Hypothalamus (tissue), 51 donors: ENCODE results near the gene HDAC11.
A peak's percentile ranks its signal among the peaks of the same experiment; 100 is the strongest.

Experiments
- DNase-seq, 51 donors: peaks; one replicate each; lab custom pipeline; 2025; lab: John Stamatoyannopoulos, UW

HDAC11 gene

DNA sequence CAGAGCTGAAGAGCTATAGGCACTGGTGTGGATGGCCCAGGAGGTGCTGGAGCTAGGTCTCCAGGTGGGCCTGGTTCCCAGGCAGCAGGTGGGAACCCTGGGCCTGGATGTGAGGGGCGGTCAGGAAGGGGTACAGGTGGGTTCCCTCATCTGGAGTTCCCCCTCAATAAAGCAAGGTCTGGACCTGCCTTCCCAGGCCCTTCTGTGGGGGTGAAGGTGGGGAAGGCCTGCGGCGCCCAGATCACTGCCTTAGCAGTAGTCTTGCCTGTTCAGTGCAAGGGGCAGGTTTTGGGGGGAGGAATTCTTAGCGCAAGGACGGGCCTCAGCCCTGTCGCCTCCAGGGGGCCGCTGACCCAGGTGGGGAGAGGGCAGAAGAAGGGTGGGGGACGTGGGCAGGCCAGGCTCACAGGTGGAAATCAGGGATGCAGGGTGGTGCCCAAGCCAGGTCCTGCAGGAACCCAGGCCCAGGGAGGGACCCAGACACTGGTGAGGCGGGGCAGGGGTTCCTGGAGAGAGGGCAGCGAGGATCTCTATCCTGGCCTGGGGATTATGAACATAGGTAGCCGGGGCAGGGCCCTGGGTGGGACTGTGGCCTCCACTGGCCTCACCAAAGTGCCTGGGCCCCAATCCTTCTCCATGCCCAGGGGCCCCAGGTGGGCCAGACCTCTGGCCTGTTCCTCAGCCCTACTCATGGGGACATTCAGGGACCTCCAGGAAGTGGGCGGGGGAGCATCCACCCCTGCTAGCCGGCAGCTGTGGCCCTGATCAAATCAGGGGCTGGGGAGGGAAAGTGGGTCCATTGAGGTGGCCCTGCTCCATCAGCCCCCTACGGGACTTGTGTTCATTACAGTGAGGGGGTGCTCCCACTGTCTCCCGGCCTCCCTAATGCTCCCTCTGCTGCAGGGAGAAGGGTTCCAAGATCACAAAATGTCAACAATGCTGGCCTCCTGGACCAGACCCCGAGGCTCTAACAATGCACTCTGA lies 25.3 kb downstream of the HDAC11 start:
- DNase-seq, result no peak

DNA sequence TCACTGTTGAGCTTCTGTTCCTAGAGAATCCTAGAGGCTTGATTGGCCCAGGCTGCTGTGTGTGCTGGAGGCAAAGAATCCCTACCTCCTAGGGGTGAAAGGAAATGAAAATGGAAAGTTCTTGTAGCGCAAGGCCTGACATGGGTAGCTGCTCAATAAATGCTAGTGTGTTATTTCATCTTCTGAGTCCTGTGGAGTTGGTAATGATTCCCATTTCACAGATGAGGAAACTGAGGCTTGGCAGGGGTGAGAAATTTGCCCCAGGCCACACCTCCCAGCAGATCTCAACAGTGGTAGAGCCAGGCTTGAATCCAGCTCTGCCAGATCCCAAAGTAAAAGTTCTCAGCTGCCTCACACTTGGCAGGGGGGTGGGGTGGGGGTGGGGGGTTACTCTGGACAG lies 26.1 kb downstream of the HDAC11 start:
- no peak for DNase-seq

DNA sequence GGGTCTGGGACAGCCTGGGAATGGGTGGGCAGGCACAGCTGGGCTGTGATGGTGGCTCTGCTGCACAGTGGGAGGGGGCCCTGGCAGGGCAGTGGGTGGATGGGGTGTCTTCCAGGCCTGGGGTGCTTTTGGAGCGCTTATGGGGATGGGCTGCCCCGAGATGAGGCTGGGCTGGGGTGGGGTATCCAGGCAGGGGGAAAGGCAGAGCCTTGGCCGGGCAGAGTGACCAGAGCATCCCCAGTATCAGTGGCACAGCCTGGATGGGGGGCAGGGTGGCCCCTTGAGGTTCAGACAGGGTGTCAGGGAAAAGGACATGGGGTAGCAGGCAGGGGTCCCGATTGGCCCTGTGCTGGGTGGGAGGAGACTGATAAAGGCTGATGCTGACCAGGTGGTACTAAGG lies 26.6 kb downstream of the HDAC11 start:
- DNase-seq, result no peak

DNA sequence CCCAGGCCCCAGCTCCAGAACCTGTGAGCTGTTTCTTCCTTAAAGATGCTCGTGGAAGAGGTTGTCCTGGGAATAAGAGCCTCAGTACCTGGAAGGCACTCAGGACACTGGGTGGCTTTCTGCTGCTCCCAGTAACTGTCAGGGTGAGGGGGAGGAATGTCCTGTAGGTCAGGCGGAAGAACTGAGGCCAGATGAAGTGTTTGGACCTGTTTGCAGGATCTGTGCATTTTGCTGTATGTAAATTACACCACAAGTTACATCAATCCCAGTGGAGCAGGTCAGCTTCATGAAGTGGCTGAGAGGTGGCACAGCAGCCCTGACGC lies 27.1 kb downstream of the HDAC11 start:
- no peak for DNase-seq

DNA sequence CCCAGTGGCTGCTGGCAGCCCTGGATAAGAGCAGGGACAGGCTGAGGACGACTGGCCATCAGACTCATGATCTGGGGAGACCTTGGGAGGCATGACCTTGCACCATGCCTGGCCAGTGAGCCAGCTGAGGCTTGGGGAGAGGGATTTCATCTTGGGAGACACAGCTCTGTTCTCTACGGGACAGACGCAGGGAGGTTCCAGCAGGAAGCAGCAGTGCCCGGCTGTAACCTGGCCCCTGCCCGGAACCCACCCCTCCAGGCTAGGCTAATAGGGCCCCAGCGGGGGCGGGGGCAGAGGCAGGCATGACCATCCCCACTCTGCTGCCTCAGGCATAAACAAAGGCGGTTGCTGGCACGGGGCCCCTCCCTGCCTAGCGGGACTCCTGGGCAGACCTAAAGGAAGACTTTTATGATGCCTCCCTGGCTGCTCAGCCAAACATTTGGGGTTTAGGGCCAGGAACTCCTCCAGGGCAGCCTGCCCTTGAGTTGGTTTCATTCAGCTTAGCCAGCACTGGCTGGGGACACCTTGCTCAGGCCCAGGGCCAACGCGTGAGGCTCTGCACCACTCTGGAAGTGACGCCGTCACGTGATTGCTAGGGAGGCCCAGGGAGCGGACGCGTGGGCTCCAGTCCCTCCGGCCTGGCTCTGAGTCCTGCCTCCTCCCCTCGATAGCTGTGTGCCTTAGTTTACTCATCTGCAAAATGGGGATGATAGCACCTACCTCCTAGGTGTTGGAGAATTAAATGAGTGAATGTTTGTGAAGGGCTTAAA lies 27.6 kb downstream of the HDAC11 start:
- DNase-seq, result peak in 22 of 51 donors; percentile 11 to 72 (median 49)

DNA sequence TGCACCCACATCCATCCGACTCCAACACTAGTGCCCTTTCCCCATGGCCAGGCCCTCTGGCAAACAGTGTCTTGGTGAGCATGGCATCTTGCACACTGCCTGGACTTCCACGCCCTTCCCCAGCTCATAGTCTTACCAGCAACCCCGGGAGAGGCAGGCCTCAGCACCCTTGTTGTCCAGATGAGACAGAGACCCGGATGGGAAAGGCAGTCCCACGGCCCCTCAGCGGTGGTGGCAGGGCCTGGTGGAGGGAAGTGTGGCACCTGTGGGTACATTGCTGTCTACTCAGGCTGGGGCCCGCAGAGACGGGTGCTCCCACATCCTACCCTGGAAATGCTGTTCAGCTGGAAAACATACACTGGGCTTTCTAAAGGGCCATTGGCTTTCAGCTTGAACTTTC lies 28.4 kb downstream of the HDAC11 start:
- no peak for DNase-seq

DNA sequence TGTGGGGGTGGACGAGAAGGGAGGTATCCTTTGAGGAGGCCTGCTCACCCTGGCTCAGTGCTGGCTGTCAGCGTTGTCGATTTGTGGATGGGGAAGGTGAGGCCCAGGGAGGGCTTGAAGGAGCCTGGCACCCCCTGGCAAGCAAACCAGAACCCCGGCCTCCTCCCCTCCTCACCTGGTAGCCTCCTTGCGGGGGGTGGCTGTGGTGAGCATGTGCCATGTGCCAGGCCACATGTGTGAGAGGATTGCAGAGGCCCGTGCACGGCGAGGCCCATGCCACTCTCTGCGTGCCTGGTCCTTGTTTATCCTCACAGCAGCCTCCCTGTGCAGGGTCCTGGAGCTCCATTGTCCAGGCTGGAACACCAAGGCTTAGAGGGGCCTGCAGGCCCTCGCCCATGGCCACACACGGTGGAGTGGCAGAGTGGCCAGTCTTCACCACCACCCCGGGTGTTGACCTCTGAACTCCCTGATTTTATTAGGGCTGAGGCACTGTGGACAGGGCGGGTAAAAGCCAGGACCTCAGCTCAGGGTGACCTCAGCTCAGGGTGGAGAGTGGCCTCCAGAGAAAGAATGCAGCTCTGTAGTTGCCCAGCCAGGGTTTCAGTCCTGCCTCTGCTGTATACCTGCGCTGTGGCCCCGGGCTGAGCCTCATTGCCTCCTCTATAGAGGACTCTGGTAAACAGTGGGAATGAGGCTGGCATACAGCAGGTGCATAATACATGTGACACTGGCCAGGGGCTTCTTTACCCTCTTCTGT lies 29.1 kb downstream of the HDAC11 start:
- no peak for DNase-seq

DNA sequence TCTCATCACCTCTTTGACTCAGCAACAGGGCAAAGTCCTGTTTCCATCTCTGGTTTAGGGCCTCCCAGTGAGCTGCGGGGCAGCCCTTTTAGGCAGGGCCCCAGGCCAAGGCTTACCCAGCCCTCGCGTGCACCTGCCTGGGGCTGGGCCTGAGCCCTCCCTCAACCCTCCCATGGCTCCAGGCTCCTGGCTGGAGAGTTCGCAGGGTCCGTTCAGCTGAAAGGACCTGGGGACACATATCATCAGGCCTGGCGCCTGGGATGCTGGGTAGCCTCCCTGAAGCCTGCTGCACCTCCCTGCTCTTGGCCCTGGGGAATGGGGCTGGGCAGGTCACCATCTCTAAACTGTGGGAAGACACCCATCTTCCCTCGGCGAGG lies 29.7 kb downstream of the HDAC11 start:
- no peak for DNase-seq

DNA sequence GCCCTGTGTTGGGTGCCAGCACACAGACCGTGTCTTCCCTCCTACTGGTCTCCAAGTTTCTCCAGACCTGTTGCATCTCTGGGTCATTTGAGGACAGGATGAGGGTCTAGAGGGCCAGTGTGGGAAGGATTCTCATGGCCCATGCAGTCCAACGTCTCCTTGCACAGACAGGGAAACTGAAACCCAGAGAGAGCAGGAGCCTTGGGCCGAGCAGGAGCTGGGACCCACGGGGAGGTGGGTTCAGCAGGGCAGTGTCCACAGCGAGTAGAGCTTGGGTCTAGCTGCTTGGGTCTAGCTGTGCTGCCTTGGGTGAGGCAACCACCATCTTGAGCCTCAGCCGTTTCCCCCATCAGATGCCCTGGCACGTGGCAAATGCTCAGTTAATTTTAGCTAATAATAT lies 32.3 kb downstream of the HDAC11 start:
- no peak for DNase-seq

DNA sequence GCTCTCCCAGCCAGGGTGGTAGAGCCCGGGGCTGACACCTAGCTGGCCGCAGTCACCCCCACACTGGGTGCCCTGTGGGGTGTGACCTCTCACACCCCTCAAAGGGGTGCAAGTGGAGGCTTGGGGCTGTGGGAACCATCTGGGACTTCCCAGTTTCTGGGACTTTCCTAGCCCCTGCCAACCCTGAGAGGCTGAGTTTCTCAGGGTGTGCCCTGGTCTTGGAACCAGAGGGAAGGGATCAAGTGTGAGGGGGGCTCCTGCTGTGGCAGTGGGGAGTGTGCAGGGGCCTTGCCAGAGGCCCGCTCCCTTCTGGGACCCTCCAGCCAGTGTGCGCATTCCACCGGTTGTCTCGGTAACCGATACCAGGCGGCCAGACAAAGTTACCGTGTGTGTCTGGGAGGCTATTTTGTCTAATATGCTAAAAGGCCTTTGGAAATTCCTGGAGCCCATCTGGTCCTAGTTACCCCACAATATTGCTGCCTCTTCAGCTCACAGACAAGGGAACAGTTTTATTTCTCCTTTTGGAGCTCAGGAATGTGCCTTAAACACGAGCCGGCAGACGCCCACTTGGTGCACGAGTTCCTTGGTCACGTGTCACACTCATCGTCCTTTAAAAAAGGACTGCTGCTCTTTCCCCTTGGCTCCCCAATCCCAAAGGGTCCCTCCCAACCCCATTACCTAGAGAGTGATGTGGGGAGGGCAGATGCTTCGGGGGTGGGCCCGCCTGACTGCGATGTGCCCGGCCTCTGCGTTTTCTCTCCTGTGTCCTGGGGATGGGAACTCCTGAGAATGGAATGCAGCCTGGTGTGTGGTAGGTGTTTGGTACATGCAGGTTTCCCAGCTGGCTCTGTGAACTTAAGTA lies 33.2 kb downstream of the HDAC11 start:
- no peak for DNase-seq

DNA sequence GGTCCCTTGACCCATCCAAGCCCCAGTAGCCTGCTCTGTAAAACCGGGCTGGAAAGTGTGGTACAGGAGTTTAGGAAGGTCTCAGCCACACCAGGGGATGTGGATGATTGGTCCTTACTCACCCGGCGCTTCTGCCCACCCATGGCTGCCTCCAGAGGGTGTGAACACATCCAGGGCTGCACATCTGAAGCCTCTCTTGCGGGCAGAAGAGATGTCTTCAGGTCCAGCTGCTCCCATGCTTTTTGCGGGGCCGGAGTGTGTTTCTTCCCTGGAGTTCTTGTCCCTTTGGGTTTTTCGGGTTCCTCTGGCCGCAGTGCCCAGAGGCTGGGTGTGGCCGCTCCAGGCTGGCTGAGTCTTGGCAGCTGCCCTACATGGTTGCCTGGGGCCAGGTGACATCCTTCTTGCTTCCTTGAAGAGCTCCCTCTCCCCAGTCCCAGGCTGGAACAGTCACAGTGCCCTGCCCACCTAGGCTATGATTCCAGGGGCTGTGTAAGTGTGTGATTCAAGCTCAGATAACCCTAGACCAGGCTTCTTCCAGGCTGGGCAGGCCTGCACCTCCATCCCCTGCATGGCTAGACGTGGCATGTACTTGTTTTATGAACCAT lies 33.9 kb downstream of the HDAC11 start:
- no peak for DNase-seq

DNA sequence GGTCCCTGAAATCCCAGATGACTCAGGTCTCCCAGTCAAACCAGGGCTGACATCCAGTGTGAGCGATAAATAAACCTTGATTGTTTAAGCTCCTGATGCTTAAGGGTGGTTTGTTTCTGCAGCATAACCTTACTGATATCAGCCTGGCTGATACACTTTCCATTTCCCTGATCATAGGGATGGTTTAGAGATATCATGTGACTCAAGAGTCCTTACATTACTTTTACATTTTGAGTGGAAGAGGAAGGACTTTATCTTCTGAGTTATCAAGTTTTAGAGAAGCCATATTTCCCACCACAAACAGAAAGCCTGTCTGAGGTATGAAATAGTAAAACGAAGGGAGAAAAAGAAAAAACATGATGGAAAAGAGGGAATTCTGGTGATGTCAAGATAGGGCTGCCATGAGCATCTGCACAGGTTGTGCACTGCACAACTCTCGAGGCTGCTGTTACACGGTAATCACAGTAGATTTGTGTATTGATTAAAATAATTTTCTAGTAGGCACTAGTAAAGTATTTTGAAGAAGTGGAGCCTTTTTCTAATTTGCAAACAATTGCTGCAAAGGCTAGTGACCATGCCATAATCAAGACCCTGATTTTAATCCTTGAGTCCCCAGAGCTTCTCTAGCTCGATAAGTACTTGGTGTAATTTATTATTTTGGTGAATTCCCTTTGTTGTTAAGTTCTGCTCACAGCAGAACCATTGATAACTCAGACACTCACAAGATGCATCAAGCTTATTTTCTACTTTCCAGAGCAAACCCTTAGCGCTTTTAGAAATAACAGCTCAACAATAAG lies 34.7 kb downstream of the HDAC11 start:
- DNase-seq, result no peak

DNA sequence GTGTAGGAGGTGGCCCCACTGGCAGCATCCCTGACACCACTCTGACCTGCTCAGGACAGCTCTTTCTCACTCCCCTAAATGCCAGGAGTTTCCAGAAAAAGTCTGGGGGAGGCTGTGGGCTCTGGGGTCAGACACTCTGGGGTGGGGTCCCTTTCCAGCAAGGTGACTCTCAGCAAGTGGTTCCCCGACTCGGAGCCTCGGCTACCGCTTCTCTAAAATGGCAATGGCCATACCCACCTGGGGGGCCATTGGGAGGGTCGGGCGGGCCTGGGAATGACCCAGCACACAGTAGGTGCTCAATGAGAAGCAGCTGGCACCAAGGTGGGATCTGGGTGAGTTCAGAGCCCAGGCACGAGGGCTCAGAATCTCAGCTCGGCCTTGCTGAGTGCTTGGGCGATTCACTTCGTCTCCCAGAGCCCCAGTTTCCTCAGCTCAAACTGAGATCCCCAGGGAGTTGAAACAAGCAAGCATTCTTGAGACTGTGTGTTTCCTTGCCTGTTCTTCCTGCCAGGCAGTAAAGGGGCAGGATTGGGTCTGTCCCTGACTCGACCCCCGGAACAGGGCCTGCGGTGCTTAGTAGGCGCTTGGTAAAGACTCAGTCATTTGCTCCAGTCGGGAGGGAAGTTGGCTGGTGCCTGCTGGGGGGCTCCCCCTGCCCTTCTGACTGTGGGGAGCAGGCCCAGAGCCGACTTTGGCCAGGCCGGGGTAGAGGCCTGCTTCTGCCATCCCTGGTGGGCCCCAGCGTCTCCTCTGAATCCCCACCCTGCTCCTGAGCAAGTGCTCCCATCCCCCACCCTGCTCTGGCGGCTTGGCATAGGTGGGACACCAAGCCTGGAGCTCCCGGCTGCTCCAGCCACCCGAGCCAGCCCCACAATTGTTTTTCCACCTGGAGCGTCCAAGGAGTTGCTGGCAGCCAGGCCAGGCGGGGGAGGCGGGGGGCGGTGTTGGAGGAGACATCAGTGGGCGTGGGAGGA lies 36.0 kb downstream of the HDAC11 start:
- DNase-seq, result no peak

DNA sequence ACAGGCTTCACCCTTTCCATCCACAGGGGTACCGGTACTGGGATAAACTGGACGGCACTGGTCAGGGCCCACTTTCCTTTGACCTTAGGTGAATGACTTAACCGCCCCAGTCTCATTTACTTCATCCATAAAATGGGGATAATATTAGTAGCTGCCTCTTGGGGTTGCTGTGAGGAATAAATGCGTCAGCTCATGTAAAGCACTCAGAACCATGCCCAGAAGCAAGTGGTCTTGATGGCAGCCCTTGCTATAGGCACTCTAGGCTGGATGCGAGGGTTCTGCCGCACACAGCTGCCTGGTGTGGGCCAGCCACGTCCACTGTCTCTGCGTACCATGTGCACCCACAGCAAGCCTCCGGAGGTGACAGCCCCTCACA lies 36.6 kb downstream of the HDAC11 start:
- DNase-seq, result no peak

DNA sequence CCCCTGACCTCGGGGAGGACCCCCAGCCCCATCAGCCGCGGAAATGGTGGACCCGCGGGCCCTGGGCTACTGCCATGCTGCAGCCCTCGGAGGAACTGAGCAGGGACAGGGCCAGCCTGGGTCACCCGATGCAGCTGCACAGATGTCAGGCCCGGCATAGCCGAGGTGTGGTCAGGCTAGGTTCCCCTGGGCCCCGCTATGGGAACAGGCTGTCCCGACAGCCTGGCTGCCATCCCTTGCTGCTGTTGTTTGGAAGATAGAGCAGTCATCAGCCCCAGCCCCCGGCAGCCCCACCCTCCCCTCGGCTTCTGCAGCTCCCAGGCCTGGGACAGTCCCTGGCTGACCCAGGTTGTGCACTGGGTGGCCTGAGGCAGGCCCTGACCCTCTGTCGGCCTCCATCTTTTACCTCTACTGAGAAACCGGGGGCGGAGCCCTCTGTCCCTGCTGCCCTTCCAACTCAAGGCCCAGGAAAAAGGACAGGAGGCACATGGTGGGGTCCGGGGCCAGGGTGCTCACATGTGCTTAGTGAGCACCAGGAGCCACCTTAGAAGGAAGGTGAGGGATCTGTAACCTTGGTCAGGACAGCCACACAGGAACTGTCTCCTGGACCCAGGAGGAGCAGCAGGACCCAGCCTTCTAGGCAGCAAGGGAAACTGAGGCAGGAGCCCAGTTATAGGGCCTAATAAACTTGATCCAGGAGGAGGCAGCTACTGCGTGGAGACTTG lies 37.3 kb downstream of the HDAC11 start:
- DNase-seq, result no peak

DNA sequence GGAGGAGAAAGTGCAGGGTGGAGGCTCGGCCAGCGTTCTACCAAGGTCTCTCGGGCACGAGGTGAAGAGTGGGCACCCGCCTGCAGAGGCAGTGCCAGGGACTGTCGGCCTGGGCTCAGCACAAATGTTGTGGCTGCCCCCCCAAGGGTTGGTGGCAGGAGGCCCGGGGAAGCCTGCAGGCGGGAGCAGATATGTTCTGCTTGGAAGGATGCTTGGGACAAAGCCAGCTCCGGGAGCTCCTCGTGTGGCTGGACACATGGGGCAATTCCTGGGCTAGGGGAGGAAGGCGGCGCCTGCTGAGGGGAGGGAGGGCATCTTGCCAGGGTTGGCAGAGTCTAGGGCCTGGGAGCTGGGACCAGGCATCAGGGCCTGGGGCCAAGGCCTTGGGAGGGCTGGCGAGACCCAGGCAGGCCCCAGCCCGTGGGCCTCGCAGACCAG lies 38.4 kb downstream of the HDAC11 start:
- DNase-seq, result peak in 43 of 51 donors; percentile 22 to 80 (median 61)
